NOMO-1 (cell line): ENCODE measurements around the gene PRKCH.

Experiments
- DNase-seq, 2 experiments: peaks; one replicate each; lab custom pipeline; 2025; ENCODE audit not compliant: unreplicated experiment in 2 of 2; lab: John Stamatoyannopoulos, UW

Gene PRKCH

GRCh38 chr14:61418746-61419145, 97.4 kb downstream of the PRKCH start:
- DNase-seq = no peak

GRCh38 chr14:61419201-61419600, 97.8 kb downstream of the PRKCH start:
- DNase-seq = no peak

GRCh38 chr14:61420326-61420725, 98.9 kb downstream of the PRKCH start:
- DNase-seq = no peak

- DNase-seq = no peak
Observed at GRCh38 chr14:61421212-61421923, 100.0 kb downstream of the PRKCH start.

- DNase-seq = no peak
Observed at GRCh38 chr14:61426048-61426447, 104.7 kb downstream of the PRKCH start.

GRCh38 chr14:61428261-61428660, 106.9 kb downstream of the PRKCH start:
- no peak for DNase-seq

GRCh38 chr14:61429316-61429715, 107.9 kb downstream of the PRKCH start:
- no peak for DNase-seq

- no peak for DNase-seq
Observed at GRCh38 chr14:61430066-61430757, 108.8 kb downstream of the PRKCH start.

GRCh38 chr14:61433169-61433568, 111.8 kb downstream of the PRKCH start:
- no peak for DNase-seq

GRCh38 chr14:61433828-61434227, 112.4 kb downstream of the PRKCH start:
- no peak for DNase-seq

- no peak for DNase-seq
Observed at GRCh38 chr14:61434311-61434710, 112.9 kb downstream of the PRKCH start.

GRCh38 chr14:61435563-61436337, 114.4 kb downstream of the PRKCH start:
- DNase-seq = no peak

- DNase-seq = no peak
Observed at GRCh38 chr14:61437381-61437780, 116.0 kb downstream of the PRKCH start.

GRCh38 chr14:61438036-61438435, 116.7 kb downstream of the PRKCH start:
- DNase-seq = no peak

- DNase-seq = no peak
Observed at GRCh38 chr14:61438497-61438859, 117.1 kb downstream of the PRKCH start.

- peak; percentile 49 to 77 for DNase-seq
Observed at GRCh38 chr14:61438860-61439765, 117.7 kb downstream of the PRKCH start.

GRCh38 chr14:61439779-61440418, 118.5 kb downstream of the PRKCH start:
- DNase-seq = no peak

GRCh38 chr14:61443481-61443880, 122.1 kb downstream of the PRKCH start:
- DNase-seq = no peak

- DNase-seq = peak; percentile 67 to 76
Observed at GRCh38 chr14:61444215-61444768, 122.9 kb downstream of the PRKCH start.

GRCh38 chr14:61451491-61451890, 130.1 kb downstream of the PRKCH start:
- no peak for DNase-seq
